GM21390 (cell line): ENCODE measurements around the gene CUX1.
"Not testable (repeated sequence)": the region's sequence is repeated elsewhere in the genome, so short reads cannot be mapped to it uniquely, and the experiment has no call there.

Experiments used
- ATAC-seq: cut with Tn5 transposase; IDR thresholded peaks from one replicate; pipeline ENCODE4 v1.9.1; 2021; ENCODE audit not compliant: unreplicated experiment

CUX1 gene

DNA sequence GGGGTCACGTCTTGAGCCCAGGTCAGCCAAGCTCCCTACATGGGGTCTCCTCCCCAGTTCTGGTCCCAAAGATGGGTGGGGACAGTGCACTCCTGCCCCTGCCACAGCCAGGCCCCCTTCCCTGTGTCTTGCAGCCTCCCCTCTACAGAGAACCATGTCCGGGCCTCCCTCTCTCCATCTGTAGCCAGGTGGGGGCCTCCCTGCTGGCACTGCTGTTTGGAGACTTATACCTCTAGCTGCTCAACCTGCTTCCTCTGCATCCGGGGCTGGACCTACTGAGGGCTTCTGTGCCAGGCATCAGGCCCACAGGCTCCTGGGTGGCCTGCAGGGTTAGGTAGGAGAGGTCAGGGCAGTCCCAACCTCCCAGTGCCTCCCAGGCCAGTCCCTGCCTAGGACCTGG lies 477.2 kb downstream of the CUX1 start:
- ATAC-seq = no peak

DNA sequence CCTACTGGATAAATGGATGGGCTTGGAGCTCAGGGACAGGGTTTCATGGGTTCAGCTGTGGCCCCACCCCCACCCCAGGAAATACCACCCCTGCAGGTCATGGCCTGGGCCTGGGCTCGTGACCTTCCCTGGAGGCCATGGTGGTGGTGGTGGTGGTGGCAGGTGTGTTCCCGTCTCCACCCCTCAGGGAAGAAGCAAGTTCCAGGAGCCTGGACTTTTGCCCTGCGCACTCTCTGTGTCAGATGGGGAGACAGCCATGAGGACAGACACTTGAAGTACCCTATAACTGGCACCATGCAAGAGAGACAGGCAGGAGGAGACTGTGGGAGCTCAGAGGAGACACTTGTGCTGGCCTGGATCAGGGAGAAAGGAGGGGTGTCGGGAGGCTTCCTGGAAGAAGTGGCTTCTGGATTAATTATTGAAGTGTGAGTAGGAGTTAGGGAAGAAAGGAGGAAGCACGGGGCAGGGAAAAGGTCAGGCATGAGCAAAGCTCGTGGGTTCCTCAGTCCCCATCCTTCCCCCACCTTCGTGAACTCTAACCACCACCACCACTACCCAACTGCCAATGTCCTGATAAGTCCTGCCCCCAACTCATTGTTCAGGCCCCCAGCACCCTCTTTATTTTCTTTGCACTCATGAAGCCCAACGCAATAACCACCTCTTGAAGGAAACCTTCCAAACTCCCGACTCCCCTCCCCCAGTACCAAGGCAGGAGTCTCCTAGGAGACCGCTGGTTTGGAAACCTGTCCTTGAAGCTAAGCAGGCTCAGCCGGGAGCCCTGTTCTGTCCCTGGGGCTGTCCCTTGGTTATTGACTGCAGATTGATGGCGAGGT lies 478.1 kb downstream of the CUX1 start:
- no peak for ATAC-seq

DNA sequence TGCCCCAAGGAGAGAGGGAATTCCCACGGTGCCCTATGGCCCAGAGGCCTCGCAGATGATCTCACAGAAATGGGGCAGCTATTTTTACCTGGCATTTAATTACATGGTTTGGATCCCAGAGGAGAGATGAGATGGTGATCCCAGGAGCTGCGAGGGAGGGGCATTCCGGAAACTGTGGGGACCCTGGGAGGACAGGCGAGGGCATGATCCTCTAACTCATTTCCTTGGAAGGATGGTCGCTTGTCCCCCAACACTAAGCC lies 478.7 kb downstream of the CUX1 start:
- ATAC-seq = no peak

DNA sequence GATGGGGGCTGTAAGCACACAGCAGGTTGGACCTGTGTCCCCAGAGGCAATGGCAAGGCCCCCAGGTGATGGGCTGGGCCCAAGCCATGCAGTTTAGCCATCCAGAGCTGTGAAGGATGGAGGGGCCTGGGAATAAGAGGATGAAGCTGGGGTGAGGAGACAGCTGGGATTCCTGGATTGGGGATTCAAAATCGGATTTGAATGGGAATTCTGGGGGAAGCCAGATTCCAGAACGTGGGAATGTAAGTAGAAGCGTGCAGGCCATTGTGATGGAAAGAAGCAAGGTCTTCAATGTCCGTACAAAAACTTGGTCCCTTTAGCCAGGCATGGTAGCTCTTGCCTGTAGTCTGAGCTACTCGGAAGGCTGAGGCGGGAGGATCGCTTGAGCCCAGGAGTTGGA lies 479.1 kb downstream of the CUX1 start:
- ATAC-seq = no peak

DNA sequence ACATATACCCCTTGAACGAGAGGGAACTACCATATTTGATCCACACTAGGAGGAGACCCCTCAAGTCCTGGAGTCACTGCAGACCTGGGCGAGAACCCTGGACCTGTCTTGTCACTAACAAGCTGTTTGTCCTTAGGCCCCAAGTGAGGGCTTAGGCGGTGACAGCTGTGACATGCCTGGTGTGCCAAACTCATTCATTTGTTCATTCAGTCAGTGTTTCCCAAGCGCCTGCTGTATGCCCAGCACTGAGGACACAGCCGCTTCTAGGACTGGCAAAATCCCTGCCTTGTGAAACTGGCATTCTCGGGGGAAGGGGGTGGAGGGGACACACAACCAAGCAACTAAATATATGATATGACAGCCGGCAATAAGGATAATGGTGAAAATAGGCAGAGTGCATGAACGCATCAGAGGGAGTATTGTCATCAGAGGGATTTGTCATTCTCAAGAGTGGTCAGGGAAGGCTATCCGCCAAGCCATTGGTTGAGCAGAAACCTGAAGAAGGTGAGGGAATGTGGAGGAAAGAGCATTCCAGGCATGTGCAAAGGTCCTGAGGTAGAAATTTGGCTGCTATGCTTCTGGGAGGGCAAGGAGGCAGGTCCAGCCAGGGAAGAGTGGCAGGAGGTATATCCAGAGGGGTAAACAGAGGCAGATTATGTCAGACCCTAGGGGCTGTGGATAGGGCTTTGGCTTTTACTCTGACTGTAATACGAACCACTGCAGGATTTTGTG lies 480.2 kb downstream of the CUX1 start:
- ATAC-seq = no peak

DNA sequence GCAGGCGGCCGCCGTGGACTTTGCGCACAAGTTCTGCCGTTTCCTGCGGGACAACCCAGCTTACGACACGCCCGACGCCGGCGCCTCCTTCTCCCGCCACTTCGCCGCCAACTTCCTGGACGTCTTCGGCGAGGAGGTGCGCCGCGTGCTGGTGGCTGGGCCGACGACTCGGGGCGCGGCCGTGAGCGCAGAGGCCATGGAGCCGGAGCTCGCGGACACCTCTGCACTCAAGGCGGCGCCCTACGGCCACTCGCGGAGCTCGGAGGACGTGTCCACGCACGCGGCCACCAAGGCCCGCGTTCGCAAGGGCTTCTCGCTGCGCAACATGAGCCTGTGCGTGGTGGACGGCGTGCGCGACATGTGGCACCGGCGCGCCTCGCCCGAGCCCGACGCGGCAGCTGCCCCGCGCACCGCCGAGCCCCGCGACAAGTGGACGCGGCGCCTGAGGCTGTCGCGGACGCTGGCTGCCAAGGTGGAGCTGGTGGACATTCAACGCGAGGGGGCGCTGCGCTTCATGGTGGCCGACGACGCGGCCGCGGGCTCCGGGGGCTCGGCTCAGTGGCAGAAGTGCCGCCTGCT lies 483.3 kb downstream of the CUX1 start:
- no peak for ATAC-seq

DNA sequence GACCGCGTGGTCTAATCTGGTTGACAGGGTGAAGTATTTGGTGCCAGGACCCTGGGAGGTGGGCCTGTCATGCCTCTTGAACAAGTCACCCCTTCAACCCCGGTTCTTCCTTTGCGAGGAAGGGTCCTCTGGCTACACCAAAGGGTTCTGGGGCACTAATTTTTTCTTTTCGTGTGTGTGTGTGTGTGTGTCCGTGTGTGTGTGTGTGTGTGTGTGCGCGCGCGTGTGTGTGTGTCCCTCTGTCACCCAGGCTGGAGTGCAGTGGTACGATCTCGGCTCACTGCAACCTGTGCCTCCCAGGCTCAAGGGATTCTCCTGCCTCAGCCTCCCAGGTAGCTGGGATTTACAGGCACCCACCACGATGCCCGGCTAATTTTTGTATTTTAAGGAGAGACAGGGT lies 483.9 kb downstream of the CUX1 start:
- not testable (repeated sequence) for ATAC-seq

DNA sequence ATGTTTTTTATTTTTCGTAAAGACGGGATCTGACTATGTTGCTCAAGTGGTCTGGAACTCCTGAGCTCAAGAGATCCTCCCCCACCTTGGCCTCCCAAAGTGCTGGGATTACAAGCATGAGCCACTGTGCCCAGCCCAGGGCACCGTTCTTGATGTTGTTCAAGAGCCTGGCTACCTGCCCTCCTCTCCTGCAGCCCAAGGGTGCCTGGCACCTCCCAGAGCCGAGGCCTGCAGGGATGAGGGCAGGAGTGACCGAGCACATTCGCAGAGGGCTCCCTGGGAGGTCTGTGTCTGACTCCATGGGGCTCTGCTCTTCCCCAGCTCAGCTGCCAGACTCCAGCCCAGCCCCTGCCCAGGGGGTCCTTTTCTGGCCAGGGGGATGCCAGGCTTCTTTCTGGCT lies 484.6 kb downstream of the CUX1 start:
- ATAC-seq = no peak

DNA sequence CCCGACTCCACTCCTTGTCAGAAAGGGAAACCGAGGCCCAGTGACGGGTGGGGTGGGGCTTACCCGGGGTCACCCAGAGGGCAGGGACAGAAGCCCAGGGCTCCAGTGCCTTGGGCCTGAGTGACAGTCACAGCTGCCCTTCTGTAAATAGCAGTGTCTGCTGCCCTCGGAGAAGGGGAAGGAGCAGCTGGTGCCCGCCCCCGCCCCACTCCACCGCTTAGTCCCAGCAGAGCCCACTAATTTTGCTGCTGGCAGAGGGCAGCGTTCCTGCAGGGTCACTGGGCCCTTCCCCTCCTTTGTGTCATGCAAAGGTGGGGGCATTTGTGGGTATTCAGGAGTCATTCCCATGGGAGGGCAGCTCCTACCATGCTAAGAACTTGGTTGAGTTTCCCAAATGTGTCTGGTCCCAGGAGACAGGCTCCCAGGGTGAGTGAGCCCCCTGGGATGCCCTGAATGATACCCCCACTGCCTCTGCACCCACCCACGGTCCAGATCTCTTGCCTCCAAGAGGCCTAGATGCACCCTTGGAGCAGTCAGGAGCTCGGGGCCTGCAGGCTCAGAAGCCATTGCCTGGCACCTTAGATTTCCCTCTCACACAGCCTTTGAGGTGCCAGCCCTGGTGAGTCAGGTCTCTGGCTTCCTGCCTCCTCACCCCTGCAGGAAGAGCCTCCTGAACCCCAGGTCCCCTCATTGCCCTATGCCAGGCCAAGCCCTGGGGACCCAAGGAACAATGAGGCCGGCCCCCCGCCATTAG lies 486.4 kb downstream of the CUX1 start:
- no peak for ATAC-seq

DNA sequence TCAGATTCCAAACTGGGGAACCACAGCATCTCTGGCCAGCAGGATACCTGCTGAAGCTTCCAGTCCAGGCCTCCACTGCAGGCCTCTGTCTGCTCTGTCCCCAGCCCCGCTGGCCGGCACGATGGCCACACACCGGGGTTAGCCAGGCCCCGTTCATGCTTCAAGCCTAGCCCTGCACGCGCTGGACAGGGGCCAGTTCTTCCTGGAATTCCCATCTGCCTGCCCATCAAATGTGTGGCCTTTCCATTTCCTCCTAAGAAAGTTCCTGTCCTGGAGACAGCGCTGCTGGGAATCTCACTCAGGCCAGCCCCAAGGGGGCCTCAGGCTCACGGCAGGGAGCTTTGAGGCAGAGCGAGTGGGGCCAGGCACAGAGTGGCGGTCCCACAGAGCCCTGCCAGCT lies 487.2 kb downstream of the CUX1 start:
- no peak for ATAC-seq

DNA sequence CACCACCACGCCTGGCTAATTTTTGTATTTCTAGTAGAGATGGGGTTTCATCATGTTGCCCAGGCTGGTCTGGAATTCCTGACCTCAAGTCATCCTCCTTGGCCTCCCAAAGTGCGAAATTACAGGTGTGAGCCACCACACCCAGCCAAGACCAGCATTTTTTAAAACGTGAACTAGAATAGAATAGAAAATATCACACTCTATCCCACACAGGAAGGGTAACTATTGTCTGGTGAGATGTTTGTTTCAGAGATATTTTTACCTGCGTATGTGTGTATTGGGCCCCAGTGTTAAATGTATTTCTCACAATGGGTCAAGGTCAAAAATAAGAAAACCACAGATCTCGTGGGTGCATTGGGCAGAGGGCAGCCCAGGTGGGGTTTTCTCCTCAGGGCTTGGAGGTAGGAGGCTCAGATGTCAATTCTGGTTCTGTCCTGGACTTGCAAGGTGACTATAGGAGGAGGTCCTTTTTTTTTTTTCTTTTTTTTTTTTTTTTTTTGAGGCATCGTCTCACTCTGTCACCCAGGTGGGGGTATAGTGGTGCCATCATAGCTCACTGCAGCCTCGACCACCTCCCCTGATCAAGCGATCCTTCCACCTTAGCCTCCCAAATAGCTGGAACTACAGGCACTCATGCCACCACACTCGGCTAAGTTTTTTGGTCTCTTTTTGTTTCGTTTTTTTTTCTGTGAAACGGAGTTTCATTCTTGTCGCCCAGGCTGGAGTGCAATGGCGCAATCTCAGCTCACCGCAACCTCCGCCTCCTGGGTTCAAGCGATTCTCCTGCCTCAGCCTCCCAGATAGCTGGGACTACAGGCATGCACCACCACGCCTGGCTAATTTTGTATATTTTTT lies 488.2 kb downstream of the CUX1 start:
- peak; percentile 55 for ATAC-seq

DNA sequence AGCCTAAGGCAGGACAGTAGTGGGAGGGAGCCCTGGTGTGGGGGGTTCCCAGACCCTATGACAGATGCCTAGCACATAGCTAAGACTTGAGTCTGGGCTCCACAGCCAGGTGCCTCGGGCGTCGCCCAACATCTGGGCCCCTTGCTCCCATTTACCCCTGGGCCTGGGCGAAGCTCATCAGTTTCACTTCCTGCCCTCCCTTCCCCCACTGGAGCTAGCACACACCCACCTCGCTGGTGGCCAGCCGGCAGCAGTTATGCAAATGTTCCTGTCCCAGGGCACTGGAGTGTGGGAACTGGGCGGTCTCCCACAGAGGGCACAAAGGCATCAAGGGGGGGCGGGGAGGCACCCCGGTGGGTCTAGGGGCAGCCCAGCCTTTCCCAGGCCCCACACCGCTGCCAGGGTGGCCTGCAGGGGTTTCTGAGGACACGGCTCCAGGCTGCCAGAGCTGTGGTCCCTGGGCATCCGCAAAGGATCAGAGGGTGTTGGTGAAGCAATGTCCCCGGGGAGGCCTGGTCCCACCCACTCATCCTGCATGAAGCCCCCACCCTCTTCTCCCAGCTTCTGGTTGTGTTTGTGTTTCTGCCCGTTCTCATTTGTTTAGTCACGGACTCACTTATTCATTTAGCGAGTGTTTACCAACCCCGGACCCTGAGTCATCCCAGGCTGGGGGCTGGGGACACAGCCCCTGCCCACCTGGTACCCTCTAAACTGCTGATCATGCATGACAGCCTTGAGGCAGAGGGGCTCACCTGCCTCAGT lies 489.7 kb downstream of the CUX1 start:
- ATAC-seq = peak; percentile 67

DNA sequence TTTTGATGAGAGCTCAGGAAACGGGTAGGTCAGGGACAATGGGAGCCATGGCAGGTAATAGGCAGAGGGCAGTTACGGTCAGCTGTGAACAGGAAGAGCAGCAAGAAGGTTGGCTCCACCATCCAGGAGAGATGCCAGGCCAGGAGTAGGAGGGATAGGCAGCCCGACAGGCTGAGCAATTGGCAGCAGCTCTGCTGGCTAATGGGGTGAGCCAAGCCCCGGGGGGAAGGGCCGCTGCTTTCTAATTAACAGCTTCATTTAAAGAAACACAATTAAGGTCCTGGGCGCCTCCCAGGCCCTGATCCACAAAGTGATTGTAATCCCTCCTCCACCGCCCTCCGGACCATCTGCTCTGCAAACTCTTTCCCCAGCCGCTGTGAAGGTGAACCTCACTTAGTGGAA lies 493.0 kb downstream of the CUX1 start:
- no peak for ATAC-seq

DNA sequence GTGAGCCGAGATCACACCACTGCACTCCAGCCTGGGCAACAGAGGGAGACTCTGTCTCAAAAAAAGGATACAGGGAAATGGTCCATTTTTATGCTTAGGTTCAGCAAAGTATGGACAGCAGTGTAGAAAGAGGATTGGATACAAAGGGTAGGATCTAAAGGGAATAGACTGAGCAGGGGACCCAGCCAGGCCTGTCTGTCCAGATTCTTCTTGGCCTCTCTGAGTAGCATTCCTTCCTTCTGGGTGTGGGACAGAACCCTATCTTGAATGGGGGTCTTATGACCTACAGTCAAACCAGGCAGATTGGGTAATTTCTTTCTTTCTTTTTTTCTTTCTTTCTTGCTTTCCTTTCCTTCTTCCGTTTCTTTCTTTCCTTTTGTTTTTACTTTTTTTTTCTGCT lies 494.9 kb downstream of the CUX1 start:
- ATAC-seq = no peak

DNA sequence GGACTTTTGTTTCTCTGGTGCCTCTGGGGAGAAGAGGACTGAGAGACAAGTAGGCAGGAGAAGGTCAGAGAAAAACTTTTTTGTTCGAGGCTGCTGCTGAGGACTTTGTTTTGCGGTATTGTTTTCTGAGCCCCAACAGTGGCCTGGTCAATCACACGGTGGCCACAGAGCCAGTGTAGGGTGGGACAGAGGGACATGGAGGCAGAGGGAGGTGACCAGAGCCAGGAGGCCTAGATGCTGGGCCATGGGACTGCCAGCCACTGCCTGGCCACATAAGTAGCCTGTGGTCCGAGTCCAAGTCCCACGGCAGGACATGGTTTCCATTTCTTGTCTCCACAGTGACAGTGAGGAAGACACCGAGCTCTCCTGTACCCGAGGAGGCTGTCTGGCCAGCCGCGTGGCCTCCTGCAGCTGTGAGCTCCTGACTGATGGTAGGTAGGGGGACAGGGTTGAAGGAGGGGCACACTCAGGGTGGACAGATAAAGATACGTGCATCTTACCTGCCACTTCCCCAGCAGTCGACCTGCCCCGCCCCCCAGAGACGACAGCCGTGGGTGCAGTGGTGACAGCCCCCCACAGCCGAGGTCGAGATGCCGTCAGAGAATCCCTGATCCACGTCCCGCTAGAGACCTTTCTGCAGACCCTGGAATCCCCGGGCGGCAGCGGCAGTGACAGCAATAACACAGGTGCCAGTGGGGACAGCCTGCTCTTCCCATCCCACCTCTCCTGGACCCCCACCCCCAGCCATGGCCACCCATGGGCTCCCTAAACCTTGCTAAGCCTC lies 496.8 kb downstream of the CUX1 start:
- ATAC-seq = no peak

DNA sequence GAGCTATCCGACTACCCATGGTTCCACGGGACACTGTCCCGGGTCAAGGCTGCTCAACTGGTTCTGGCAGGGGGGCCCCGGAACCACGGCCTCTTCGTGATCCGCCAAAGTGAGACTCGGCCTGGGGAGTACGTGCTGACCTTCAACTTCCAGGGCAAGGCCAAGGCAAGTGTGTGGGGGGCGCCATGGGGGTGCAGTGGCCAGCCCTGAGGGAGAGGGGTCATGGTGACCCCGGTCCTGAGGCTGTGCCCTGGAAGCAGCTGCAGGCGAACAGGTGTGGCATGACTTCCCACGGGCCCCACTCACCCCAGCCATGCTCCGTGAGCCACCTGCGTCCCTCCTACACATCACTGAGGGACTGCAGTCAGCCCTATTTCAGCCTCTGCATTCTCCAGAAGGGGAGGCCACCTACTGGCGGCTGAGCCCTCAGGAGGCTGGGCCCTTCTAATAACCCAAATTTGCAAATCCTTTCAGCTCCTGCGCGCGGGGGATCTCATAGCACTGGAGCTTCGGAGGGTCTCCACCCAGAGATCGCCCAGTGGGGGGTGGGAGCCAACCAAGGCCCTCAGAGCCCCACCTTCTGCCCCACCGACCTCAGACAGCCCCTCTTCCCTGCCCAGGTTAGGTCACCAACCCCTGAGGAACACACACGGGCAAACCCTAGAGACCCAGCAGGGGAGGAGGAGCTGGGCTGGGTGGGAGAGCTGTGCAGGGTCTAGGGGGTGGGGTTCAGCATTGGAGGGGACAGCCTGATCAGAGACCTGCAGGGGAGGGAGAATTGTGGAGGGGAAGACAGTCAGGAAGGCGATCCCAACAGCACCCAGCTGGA lies 500.0 kb downstream of the CUX1 start:
- no peak for ATAC-seq

DNA sequence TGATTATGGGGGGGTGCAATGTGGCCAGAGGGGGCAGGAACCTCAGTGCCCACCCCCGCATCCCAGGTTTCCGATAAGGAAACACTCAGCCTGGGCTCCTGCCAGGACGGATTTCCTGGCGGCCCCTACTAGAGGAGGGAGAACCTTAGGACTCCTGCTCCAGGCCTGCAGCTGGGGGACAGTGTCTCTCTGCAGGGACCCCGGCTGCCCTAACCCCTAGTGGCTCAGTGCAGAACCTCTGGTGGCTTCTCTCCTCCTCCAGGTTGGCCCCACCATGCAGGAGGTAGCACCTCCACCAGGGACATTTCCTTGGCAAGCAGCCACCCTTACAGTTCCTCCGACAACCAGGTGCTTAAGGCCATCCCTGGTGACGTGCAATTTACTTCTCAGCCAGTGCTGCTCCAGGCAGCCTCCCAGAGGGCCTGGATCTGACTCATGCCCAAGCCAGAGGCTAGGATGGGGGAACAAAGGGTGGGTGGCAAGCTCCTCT lies 501.1 kb downstream of the CUX1 start:
- no peak for ATAC-seq

DNA sequence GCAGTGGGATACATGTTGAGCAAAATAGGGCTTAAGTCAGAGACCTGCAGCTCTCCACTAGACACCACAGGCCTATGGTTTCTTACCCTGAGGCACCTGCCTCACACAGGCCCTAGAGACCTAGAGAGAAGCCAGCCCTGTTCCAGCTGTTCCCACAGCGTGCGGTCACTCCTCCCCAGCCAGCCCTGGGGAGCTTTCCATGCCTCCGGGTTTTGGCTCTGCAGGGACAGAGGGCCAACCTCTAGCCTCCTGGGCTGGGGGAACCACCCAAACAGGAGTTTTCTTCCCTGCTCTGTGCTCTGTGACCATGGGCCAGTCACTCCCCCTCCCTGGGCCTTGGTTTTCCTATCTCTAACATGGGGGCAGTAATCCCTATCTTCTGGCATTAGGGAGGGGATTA lies 502.2 kb downstream of the CUX1 start:
- ATAC-seq = no peak
